PC-3 (cell line): ENCODE data around the gene ARL6IP6.

Experiments used
- CTCF ChIP-seq: fragments of 300-600 bp; sonication (generic); conservative IDR thresholded peaks from 2 replicates; pipeline ENCODE4 v1.5.1; 2017; ENCODE audit warnings: antibody characterized with exemption, low read depth, mild to moderate bottlenecking, low read length
- EZH2 ChIP-seq: fragments of 300-600 bp; sonication (generic); IDR thresholded peaks from one replicate; pipeline ENCODE4 v1.6.1; 2017; ENCODE audit warnings: antibody characterized with exemption, mild to moderate bottlenecking, low read length; ENCODE audit not compliant: unreplicated experiment
- EZH2phosphoT487 ChIP-seq: fragments of 300-600 bp; sonication (generic); IDR thresholded peaks from 2 replicates; pipeline ENCODE4 v1.6.1; 2018; ENCODE audit warnings: mild to moderate bottlenecking, antibody characterized with exemption, low read length, borderline replicate concordance

- TF ChIP-seq CTCF: no peak
- TF ChIP-seq EZH2: no peak
- TF ChIP-seq EZH2phosphoT487: no peak
Observed at GRCh38 chr2:152676461-152676860, 42.0 kb upstream of the ARL6IP6 start.
